ENCODE measurements around the gene SLC7A10. TPM values are rescaled to one million over a fixed set of nuclear protein-coding genes. Genes with fewer than 3 reads are reported as not detected.
"Not testable (repeated sequence)": the region's sequence is repeated elsewhere in the genome, so short reads cannot be mapped to it uniquely, and the experiment has no call there.

SLC7A10 gene
- total RNA-seq, 1 experiment from 2014 or later = 1.1 TPM

- H3K9me3 ChIP-seq (ENCODE audit: control insufficient read depth, insufficient read depth, low read depth, low read length); POLR2A ChIA-PET; in situ Hi-C loops (cut with HindIII; ENCODE audit: low pct_unique_long_range_greater_than_20kb, low sequenced_read_pairs); H3K36me3 ChIP-seq (ENCODE audit: control insufficient read depth, insufficient read depth, low read length); H3K4me1 ChIP-seq (ENCODE audit: control insufficient read depth, insufficient read depth, low read length); CTCF ChIA-PET; H3K27ac ChIP-seq (ENCODE audit: low read length); H3K27me3 ChIP-seq (ENCODE audit: control insufficient read depth, insufficient read depth, low read length); BruUV-seq (replicated peaks); ATAC-seq; H3K4me3 ChIP-seq (ENCODE audit: low read depth in 2 of 2, low read length in 2 of 2); intact Hi-C loops (cut with micrococcal nuclease; ENCODE audit: unreplicated experiment); DNase-seq (ENCODE audit: low read depth, low spot score): not testable (repeated sequence)
Observed at GRCh38 chr19:33222255-33222654, 3.4 kb downstream of the SLC7A10 start.

- no TSS peak for BruUV-seq (replicated peaks)
- no peaks in the 10 kb centered on the region for H3K36me3 ChIP-seq (ENCODE audit: control insufficient read depth, insufficient read depth, low read length)
- H3K27ac ChIP-seq (ENCODE audit: low read length) = no peak overlapping the region
- intact Hi-C loops (cut with micrococcal nuclease; ENCODE audit: unreplicated experiment) (no loop called here), in situ Hi-C loops (cut with HindIII; ENCODE audit: low pct_unique_long_range_greater_than_20kb, low sequenced_read_pairs) (no loop called here)
- ATAC-seq (no peak), DNase-seq (ENCODE audit: low read depth, low spot score) (no peak)
- ChIA-PET POLR2A (no interaction called here), CTCF (no interaction called here)
- no peaks in the 10 kb centered on the region for H3K4me1 ChIP-seq (ENCODE audit: control insufficient read depth, insufficient read depth, low read length)
- peaks cover 7% of the 10 kb centered on the region for H3K27me3 ChIP-seq (ENCODE audit: control insufficient read depth, insufficient read depth, low read length)
- no peak overlapping the region for H3K4me3 ChIP-seq (ENCODE audit: low read depth in 2 of 2, low read length in 2 of 2)
- H3K9me3 ChIP-seq (ENCODE audit: control insufficient read depth, insufficient read depth, low read depth, low read length) = no peaks in the 10 kb centered on the region
- TF ChIP-seq TCF7L2 (IDR thresholded peaks at IDR 0.05; ENCODE audit: low read depth, low read length) = no peak
- TF ChIP-seq CTCF (IDR thresholded peaks at IDR 0.05) = no peak
- TF ChIP-seq REST (IDR thresholded peaks at IDR 0.05; ENCODE audit: insufficient read depth in 1 of 2, low read depth in 2 of 2, low read length in 1 of 2) = no peak
- no peak for TF ChIP-seq SIN3A (IDR thresholded peaks at IDR 0.05; ENCODE audit: borderline replicate concordance, insufficient read depth, low read depth, low read length)
- no peak for TF ChIP-seq POLR2AphosphoS5 (IDR thresholded peaks at IDR 0.05; ENCODE audit: low read depth, low read length)
Observed at GRCh38 chr19:33221638-33222037, 4.0 kb downstream of the SLC7A10 start.

- ATAC-seq = no peak
- intact Hi-C loops (cut with micrococcal nuclease; ENCODE audit: unreplicated experiment) (no loop called here), in situ Hi-C loops (cut with HindIII; ENCODE audit: low pct_unique_long_range_greater_than_20kb, low sequenced_read_pairs) (no loop called here)
- ChIA-PET CTCF (no interaction called here), POLR2A (no interaction called here)
- no peak overlapping the region for H3K27ac ChIP-seq (ENCODE audit: low read length)
- H3K36me3 ChIP-seq (ENCODE audit: control insufficient read depth, insufficient read depth, low read length) = no peaks in the 10 kb centered on the region
- no peaks in the 10 kb centered on the region for H3K4me1 ChIP-seq (ENCODE audit: control insufficient read depth, insufficient read depth, low read length)
- TF ChIP-seq REST (IDR thresholded peaks at IDR 0.05; ENCODE audit: insufficient read depth in 1 of 2, low read depth in 2 of 2, low read length in 1 of 2) (no peak), SIN3A (IDR thresholded peaks at IDR 0.05; ENCODE audit: borderline replicate concordance, insufficient read depth, low read depth, low read length) (no peak), CTCF (IDR thresholded peaks at IDR 0.05) (no peak), TCF7L2 (IDR thresholded peaks at IDR 0.05; ENCODE audit: low read depth, low read length) (no peak), POLR2AphosphoS5 (IDR thresholded peaks at IDR 0.05; ENCODE audit: low read depth, low read length) (no peak)
- no peaks in the 10 kb centered on the region for H3K9me3 ChIP-seq (ENCODE audit: control insufficient read depth, insufficient read depth, low read depth, low read length)
- no peaks in the 10 kb centered on the region; the same call in 1 of the 2 replicates for H3K27me3 ChIP-seq (ENCODE audit: control insufficient read depth, insufficient read depth, low read length)
- DNase-seq (ENCODE audit: low read depth, low spot score) = no peak
- no peak overlapping the region for H3K4me3 ChIP-seq (ENCODE audit: low read depth in 2 of 2, low read length in 2 of 2)
- no TSS peak for BruUV-seq (replicated peaks)
Observed at GRCh38 chr19:33220735-33221134, 4.9 kb downstream of the SLC7A10 start.

Measured in Panc1 (cell line).